ENCODE data around the gene PLPPR4. TPM values are rescaled to one million over a fixed set of nuclear protein-coding genes. Genes with fewer than 3 reads are reported as not detected.
A peak's percentile ranks its signal among the peaks of the same experiment; 100 is the strongest.

PLPPR4 gene
- total RNA-seq, 1 donor from 2014 or later = 2.1 TPM

DNA sequence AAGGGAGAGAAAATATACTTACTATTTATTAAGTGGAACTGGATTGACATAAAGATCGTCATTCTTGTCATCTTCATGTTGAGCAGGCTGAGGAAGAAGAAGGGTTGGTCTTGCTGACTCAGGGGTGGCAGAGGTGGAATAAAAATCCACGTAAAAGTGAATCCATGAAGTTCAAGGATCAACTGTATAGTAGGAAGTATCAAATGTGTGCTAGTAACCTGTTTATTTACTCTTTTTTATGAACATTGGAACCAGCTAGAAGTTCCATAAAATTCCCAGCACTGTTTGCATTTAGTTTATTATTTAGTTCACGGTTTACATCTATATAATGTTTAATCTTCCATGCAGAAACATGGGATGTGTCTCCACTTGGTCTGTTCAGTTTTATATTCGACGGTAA is 70.7 kb downstream of the PLPPR4 start:
- no peak for DNase-seq (ENCODE audit: low read depth)

DNA sequence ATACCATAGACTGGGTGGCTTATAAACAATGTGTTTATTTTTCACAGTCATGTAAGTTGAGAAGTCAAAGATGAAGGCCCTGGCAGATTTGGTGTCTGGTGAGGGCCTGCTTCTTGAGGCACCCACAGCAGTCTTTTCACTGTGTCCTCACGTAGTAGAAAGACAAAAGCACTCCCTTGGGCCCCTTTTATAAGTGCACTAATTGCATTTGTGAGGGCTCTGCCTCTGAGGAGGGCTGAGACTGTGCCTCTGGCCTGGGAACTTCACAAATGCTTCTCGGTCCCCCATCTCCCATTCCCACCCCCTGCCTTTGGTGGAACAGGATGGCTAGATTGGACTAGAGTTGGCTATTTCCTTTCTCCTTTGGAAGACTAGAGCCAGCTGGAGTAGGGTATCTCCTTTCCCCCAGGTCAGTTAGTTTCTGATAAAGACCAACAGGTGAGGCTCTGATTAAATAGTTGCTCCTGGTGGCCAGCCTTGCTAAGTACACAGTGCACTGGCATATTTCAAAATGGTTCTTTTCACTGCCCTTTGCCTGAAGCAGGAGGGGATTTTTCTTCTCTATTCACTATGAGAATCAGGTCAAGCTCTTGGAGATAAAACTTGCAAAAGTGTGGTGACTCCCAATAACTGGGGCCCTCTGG is 82.9 kb downstream of the PLPPR4 start:
- DNase-seq (ENCODE audit: low read depth) = peak; percentile 37

DNA sequence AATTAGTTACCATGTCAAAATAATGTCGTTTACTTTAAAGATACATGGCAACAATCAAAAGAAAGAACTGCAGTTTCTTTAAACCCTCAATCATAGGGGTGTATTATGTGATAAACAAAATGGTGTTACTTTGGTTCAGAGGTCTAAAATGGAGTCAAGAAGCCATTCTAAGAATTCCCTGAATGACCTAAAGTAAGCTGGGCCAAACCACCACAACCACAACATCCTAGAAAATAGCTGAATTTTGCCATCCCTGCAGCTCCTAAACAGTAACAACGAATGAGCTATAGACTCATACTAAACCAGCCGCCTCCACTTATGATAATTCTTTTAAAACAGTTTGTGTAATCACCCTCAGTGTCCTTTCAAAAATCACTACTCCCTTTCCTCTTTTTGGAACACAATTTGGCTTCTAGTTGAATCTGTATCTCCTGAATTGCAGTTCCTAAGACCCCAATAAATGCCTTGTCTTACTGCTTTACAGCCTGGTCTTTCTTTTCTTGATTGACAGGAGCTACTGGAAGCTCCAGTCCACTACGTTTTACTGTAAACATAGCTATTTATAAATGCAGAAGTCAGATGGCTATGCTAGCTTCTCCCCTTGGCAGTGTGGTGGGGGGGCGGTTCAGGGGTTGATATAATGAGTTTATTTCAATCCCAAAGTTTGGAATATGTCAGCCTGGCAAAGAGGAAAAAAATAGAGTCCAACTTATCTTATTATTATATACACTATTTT is 84.3 kb downstream of the PLPPR4 start:
- peak; percentile 84 for DNase-seq (ENCODE audit: low read depth)

DNA sequence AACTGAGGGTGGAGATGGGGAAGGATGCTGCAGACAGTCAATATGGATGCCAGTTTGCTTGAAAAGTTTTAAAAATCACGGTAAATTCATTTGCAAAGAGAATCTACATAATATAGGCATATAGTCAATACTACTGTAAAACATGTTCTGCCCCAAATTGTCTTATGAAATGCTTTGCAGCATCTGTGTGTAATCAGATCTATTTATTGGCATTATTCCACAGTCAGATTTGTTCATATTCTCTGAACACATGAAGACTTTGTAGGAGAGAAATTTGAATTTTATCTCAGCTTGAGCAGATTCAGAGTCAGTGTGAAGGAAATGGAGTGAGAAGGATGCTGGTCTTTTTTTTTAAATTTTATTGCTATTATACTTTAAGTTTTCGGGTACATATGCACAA is 88.5 kb downstream of the PLPPR4 start:
- no peak for DNase-seq (ENCODE audit: low read depth)

DNA sequence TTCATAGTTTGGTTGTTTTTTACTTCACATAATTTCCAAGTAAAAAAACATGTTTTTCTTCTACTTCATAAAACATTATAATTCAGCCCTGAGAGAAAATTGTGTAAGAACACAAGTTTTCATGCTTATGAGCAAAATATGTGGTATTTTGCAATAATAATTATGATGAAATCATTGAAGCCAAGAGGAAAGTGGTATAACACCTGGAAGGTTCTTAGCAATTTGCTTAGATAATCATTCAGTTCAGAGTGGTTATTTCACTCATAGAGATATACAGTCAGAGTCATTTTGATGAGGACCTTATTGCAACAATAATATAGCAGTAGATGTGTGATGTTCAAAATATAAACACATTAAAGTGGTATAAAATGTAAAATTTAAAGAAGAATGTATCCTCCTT is 94.5 kb downstream of the PLPPR4 start:
- no peak for DNase-seq (ENCODE audit: low read depth)

Data from myocyte (in vitro differentiated cells).